ENCODE measurements around the gene ITGA1. TPM values are rescaled to one million over a fixed set of nuclear protein-coding genes. Genes with fewer than 3 reads are reported as not detected.

ITGA1 gene
- total RNA-seq, 1 donor from 2014 or later: 42.7 TPM

DNA sequence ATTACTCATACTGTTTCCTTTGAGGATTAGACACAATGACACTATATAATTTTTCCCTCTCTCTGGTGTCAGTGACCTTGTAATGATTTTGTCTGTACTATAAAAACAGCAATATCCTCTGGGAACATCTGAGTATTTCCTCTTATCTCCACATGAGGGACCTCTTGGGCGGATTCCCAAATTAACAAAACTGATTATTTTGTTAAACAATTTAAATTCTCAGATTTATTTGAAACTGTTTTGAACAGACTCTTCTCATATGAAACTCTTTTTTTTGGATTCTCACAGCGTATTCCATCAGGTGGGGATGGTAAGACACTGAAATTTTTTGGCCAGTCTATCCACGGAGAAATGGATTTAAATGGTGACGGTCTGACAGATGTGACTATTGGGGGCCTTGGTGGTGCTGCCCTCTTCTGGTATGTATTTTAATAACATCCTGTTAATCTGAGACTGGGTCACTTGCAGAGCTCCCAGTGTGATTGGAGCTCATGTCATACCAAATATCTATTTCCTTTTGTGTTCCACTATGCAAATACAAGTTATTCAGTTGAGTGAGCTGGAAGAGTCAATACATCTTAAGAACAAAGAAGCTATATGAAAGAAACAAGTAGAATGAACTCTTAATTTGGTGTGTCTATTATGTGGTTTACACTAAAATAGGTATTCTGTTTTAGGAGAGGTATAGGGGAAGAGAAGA is 127.6 kb downstream of the ITGA1 start:
- DNase-seq (ENCODE audit: extremely low spot score in 2 of 2): no peak
- intact Hi-C loops (cut with DNase I): loop anchor here (5.0 kb wide), 1 partner anchor 128 kb away; the partner anchor contains the start of genes ITGA1 and PELO
- Histone ChIP-seq H3K27me3 (no peaks in the 10 kb centered on the region), H3K36me3 (no peaks in the 10 kb centered on the region), H3K9me3 (no peaks in the 10 kb centered on the region), H3K27ac (no peak overlapping the region), H3K4me1 (no peaks in the 10 kb centered on the region), H3K4me3 (peak overlapping the region in 1 of 2 donors; percentile 17)
- TF ChIP-seq POLR2A (IDR thresholded peaks at IDR 0.05): no peak
- TF ChIP-seq, protein P1, sequence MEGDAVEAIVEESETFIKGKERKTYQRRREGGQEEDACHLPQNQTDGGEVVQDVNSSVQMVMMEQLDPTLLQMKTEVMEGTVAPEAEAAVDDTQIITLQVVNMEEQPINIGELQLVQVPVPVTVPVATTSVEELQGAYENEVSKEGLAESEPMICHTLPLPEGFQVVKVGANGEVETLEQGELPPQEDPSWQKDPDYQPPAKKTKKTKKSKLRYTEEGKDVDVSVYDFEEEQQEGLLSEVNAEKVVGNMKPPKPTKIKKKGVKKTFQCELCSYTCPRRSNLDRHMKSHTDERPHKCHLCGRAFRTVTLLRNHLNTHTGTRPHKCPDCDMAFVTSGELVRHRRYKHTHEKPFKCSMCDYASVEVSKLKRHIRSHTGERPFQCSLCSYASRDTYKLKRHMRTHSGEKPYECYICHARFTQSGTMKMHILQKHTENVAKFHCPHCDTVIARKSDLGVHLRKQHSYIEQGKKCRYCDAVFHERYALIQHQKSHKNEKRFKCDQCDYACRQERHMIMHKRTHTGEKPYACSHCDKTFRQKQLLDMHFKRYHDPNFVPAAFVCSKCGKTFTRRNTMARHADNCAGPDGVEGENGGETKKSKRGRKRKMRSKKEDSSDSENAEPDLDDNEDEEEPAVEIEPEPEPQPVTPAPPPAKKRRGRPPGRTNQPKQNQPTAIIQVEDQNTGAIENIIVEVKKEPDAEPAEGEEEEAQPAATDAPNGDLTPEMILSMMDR (IDR thresholded peaks at IDR 0.05): peak; percentile 56 to 80 (median 67)
- peak in 1 of 2 donors; percentile 66 for TF ChIP-seq POLR2AphosphoS5 (IDR thresholded peaks at IDR 0.05; ENCODE audit: insufficient read depth in 1 of 2, low read depth in 1 of 2)

DNA sequence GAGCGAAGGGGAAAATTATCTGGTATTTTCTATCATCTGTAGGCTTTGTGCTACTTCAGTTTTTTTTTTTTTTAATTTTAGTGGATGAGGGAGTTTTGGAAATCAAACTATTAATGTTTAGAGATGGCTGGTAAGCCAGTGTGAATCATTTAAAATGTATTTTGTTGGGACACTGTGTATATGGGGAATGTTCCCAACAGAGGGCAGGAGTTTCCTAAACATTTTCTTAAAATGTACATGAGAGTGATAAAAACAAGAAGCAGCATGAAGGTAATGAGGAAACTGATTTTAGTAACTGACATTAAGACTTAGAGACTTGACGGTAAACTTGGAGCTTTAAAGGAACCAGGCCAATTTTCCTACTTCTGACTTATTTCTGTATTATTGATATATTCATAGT is 133.2 kb downstream of the ITGA1 start:
- Histone ChIP-seq H3K4me3 (no peak overlapping the region), H3K36me3 (no peaks in the 10 kb centered on the region), H3K9me3 (no peaks in the 10 kb centered on the region), H3K4me1 (no peaks in the 10 kb centered on the region), H3K27ac (no peak overlapping the region), H3K27me3 (no peaks in the 10 kb centered on the region)
- TF ChIP-seq POLR2AphosphoS5 (IDR thresholded peaks at IDR 0.05; ENCODE audit: insufficient read depth in 1 of 2, low read depth in 1 of 2): no peak
- no peak for TF ChIP-seq POLR2A (IDR thresholded peaks at IDR 0.05)
- TF ChIP-seq, protein P1 (IDR thresholded peaks at IDR 0.05): no peak
- intact Hi-C loops (cut with DNase I): no loop called here
- DNase-seq (ENCODE audit: extremely low spot score in 2 of 2): no peak

DNA sequence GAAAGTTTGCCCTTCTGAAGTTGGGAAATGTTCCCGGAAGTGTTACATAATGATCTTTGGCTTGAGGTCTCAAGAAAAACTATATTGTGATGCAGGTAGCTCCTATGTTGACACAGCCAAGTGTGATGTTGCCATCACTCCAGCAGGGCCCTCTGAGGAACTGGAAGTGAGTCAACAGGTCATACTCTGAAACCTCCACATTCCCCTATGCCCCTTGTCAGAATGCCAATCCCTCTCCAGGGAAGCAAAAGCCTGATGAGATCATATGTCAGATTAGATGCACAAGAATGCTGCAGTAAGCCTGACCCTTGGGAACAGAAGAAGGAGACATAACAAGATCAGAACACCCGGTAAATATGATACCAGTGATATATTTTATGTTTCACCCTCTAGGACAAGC is 134.7 kb downstream of the ITGA1 start:
- H3K9me3 ChIP-seq: no peaks in the 10 kb centered on the region
- H3K4me3 ChIP-seq: no peak overlapping the region
- no peaks in the 10 kb centered on the region for H3K27me3 ChIP-seq
- intact Hi-C loops (cut with DNase I): no loop called here
- H3K36me3 ChIP-seq: no peaks in the 10 kb centered on the region
- H3K4me1 ChIP-seq: no peaks in the 10 kb centered on the region
- no peak for TF ChIP-seq POLR2AphosphoS5 (IDR thresholded peaks at IDR 0.05; ENCODE audit: insufficient read depth in 1 of 2, low read depth in 1 of 2)
- no peak for TF ChIP-seq POLR2A (IDR thresholded peaks at IDR 0.05)
- TF ChIP-seq, protein P1 (IDR thresholded peaks at IDR 0.05): no peak
- DNase-seq (ENCODE audit: extremely low spot score in 2 of 2): no peak
- no peak overlapping the region for H3K27ac ChIP-seq

DNA sequence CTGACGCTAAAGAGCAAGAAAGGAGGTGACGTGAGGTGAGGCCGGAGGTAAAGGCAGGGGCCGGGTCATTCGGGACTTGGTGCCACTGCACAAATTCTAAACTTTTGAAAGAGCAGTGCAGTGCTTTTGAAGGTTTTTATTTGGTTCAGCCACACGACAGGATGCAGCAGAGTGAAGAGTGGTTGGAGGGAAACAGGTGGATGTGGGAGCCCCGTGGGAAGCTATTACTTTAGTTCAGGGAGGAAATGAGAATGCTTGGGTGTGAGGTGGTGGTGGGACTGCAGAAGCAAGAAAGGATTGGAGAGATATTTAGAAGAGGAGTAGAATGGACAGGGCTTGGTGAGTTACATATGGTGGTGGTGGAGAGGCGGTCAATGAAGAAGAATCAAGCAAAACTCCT is 136.7 kb downstream of the ITGA1 start:
- Histone ChIP-seq H3K4me1 (no peaks in the 10 kb centered on the region), H3K27ac (no peak overlapping the region), H3K4me3 (no peak overlapping the region), H3K27me3 (no peaks in the 10 kb centered on the region), H3K9me3 (no peaks in the 10 kb centered on the region), H3K36me3 (no peaks in the 10 kb centered on the region)
- intact Hi-C loops (cut with DNase I): no loop called here
- no peak for DNase-seq (ENCODE audit: extremely low spot score in 2 of 2)
- no peak for TF ChIP-seq POLR2A (IDR thresholded peaks at IDR 0.05)
- TF ChIP-seq, protein P1 (IDR thresholded peaks at IDR 0.05): no peak
- TF ChIP-seq POLR2AphosphoS5 (IDR thresholded peaks at IDR 0.05; ENCODE audit: insufficient read depth in 1 of 2, low read depth in 1 of 2): no peak

DNA sequence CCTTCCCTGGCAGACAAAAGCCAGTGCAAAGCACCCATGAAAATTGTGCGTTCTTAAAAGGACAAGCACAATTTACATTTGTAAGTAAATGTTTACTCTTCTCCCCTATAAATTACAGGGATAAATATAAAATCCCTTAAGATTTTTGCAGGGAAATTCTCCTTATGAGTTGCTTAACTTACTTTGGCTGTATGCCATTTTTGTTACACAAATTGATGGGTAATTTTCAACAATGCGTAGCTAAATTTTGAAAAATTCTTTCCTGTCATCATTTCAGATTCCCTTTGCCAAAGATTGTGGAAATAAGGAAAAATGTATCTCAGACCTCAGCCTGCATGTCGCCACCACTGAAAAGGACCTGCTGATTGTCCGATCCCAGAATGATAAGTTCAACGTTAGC is 137.3 kb downstream of the ITGA1 start:
- intact Hi-C loops (cut with DNase I): no loop called here
- H3K36me3 ChIP-seq: no peaks in the 10 kb centered on the region
- no peak for TF ChIP-seq POLR2AphosphoS5 (IDR thresholded peaks at IDR 0.05; ENCODE audit: insufficient read depth in 1 of 2, low read depth in 1 of 2)
- TF ChIP-seq, protein P1 (IDR thresholded peaks at IDR 0.05): no peak
- TF ChIP-seq POLR2A (IDR thresholded peaks at IDR 0.05): no peak
- H3K27me3 ChIP-seq: no peaks in the 10 kb centered on the region
- H3K27ac ChIP-seq: no peak overlapping the region
- H3K4me3 ChIP-seq: no peak overlapping the region
- DNase-seq (ENCODE audit: extremely low spot score in 2 of 2): no peak
- no peaks in the 10 kb centered on the region for H3K9me3 ChIP-seq
- H3K4me1 ChIP-seq: no peaks in the 10 kb centered on the region

Measured in vagina (tissue), 2 donors.